ENCODE results near the gene PRKCH. TPM values are rescaled to one million over a fixed set of nuclear protein-coding genes. Genes with fewer than 3 reads are reported as not detected.

PRKCH gene
- total RNA-seq, 3 donors from 2014 or later: 27.0 to 41.3 (median 34.0) TPM

GRCh38 chr14:61455351-61455750, 134.0 kb downstream of the PRKCH start:
- Histone ChIP-seq H3K27ac (no peak overlapping the region), H3K27me3 (no peaks in the 10 kb centered on the region), H3K9me3 (no peaks in the 10 kb centered on the region), H3K4me1 (no peaks in the 10 kb centered on the region), H3K4me3 (no peak overlapping the region), H3K36me3 (no peaks in the 10 kb centered on the region)
- intact Hi-C loops (cut with DNase I; ENCODE audit: low total_unique reads): no loop called here
- no peak for DNase-seq (ENCODE audit: low spot score in 2 of 2)
- no peak for TF ChIP-seq POLR2A (IDR thresholded peaks at IDR 0.05)
- no peak for TF ChIP-seq CTCF (IDR thresholded peaks at IDR 0.05)
- no peak for TF ChIP-seq POLR2AphosphoS5 (IDR thresholded peaks at IDR 0.05)

- H3K36me3 ChIP-seq: no peaks in the 10 kb centered on the region
- H3K27me3 ChIP-seq: no peaks in the 10 kb centered on the region
- intact Hi-C loops (cut with DNase I; ENCODE audit: low total_unique reads): no loop called here
- H3K27ac ChIP-seq: no peak overlapping the region
- no peak overlapping the region for H3K4me3 ChIP-seq
- peak; percentile 64 to 85 for DNase-seq (ENCODE audit: low spot score in 2 of 2)
- H3K9me3 ChIP-seq: no peaks in the 10 kb centered on the region
- TF ChIP-seq POLR2AphosphoS5 (IDR thresholded peaks at IDR 0.05) (peak in 1 of 3 donors; percentile 21), CTCF (IDR thresholded peaks at IDR 0.05) (peak; percentile 70 to 92 (median 73)), POLR2A (IDR thresholded peaks at IDR 0.05) (no peak)
- no peaks in the 10 kb centered on the region for H3K4me1 ChIP-seq
Measured at GRCh38 chr14:61456720-61457119, 135.3 kb downstream of the PRKCH start.

- Histone ChIP-seq H3K4me3 (no peak overlapping the region), H3K27me3 (no peaks in the 10 kb centered on the region), H3K27ac (no peak overlapping the region), H3K4me1 (no peaks in the 10 kb centered on the region), H3K36me3 (no peaks in the 10 kb centered on the region), H3K9me3 (no peaks in the 10 kb centered on the region)
- TF ChIP-seq CTCF (IDR thresholded peaks at IDR 0.05) (no peak), POLR2A (IDR thresholded peaks at IDR 0.05) (no peak), POLR2AphosphoS5 (IDR thresholded peaks at IDR 0.05) (no peak)
- intact Hi-C loops (cut with DNase I; ENCODE audit: low total_unique reads): no loop called here
- DNase-seq (ENCODE audit: low spot score in 2 of 2): no peak
Measured at GRCh38 chr14:61458766-61459165, 137.4 kb downstream of the PRKCH start.

- no peaks in the 10 kb centered on the region for H3K27me3 ChIP-seq
- DNase-seq (ENCODE audit: low spot score in 2 of 2): no peak
- no peak overlapping the region for H3K4me3 ChIP-seq
- H3K4me1 ChIP-seq: no peaks in the 10 kb centered on the region
- H3K27ac ChIP-seq: no peak overlapping the region
- H3K36me3 ChIP-seq: no peaks in the 10 kb centered on the region
- H3K9me3 ChIP-seq: no peaks in the 10 kb centered on the region
- TF ChIP-seq POLR2A (IDR thresholded peaks at IDR 0.05) (no peak), CTCF (IDR thresholded peaks at IDR 0.05) (no peak), POLR2AphosphoS5 (IDR thresholded peaks at IDR 0.05) (no peak)
- intact Hi-C loops (cut with DNase I; ENCODE audit: low total_unique reads): no loop called here
Measured at GRCh38 chr14:61459229-61459628, 137.8 kb downstream of the PRKCH start.

- Histone ChIP-seq H3K9me3 (no peaks in the 10 kb centered on the region), H3K4me3 (no peak overlapping the region), H3K4me1 (no peaks in the 10 kb centered on the region), H3K36me3 (no peaks in the 10 kb centered on the region), H3K27me3 (no peaks in the 10 kb centered on the region), H3K27ac (no peak overlapping the region)
- DNase-seq (ENCODE audit: low spot score in 2 of 2): no peak
- TF ChIP-seq POLR2AphosphoS5 (IDR thresholded peaks at IDR 0.05) (no peak), POLR2A (IDR thresholded peaks at IDR 0.05) (no peak), CTCF (IDR thresholded peaks at IDR 0.05) (no peak)
- intact Hi-C loops (cut with DNase I; ENCODE audit: low total_unique reads): loop anchor here (10.0 kb wide), 2 partner anchors 275 to 375 kb away; no protein-coding TSS in a partner anchor
Measured at GRCh38 chr14:61460063-61460462, 138.7 kb downstream of the PRKCH start.

Data from breast epithelium (tissue), 4 donors.